ENCODE results near the gene ARHGEF12. TPM values are rescaled to one million over a fixed set of nuclear protein-coding genes. Genes with fewer than 3 reads are reported as not detected.

Gene ARHGEF12
- total and polyA plus RNA-seq, 2 experiments from 2014 or later, result 9.0 to 38.9 TPM

DNA sequence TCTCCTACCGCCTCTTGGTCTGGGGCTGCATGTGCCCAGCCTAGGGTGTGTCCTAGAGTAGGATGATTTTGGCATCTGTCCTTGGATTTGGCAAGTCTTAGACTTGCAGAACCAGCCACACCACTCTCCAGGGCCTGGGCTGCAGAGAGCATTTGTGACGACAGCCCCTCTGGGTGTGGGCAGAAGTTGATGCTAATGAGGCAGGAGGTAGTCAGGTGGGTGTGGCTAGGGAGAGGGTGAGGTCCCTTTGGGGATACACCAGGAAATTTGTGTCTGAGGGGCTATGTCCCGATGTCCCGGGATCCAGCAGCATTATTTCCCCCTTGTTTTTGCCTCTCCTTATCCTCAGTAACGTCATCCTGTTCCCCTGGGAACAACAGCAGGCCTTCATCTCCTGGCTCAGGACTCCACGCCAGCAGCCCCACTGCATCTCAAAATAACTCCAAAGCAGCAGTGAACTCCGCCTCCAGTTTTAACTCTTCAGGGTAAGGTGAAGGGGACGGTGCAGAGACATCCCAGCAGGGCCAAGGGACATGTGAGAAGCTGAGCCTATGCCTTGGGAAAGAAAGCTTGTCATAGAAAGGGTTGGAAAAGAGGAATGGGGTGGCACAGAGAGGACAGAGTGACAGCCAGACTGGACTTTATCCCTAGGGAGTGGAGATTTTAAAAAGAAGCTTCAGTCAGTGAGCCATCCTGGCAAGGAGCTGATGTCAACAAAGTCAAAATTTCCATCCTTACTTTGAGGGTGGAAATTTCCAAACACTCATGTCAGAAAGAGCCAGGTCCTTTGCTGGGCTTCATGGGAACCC is 19.1 kb upstream of the ARHGEF12 start:
- H3K36me3 Mint-ChIP-seq (ENCODE audit: low read depth), result no peaks in the 10 kb centered on the region
- DNase-seq (ENCODE audit: low spot score), result peak; percentile 74
- H3K4me1 ChIP-seq (ENCODE audit: insufficient read depth), result peaks cover 18% of the 10 kb centered on the region
- H3K27me3 Mint-ChIP-seq (ENCODE audit: insufficient read depth, low read depth, poor library complexity), result no peaks in the 10 kb centered on the region
- 0 out of 2 replicates have a peak overlapping the region, but pooled peaks have one; percentile 67 for H3K27ac Mint-ChIP-seq
- no peaks in the 10 kb centered on the region for H4K20me1 ChIP-seq (replicated peaks; ENCODE audit: insufficient read depth)
- peak overlapping the region; percentile 49 for H3K4me3 ChIP-seq
- no peaks in the 10 kb centered on the region for H3K9me2 ChIP-seq (ENCODE audit: insufficient read depth)
- H3K9me3 Mint-ChIP-seq, result no peaks in the 10 kb centered on the region
- H2AFZ ChIP-seq, result peak overlapping the region; percentile 97
- no peaks in the 10 kb centered on the region for H3K36me3 ChIP-seq (ENCODE audit: insufficient read depth)
- H3K4me3 Mint-ChIP-seq, result peak overlapping the region; percentile 59
- peak overlapping the region; percentile 75 for H3K4me2 ChIP-seq
- H3K27me3 ChIP-seq (ENCODE audit: insufficient read depth), result no peaks in the 10 kb centered on the region
- peaks cover 10% of the 10 kb centered on the region for H3K4me1 Mint-ChIP-seq
- H3F3A ChIP-seq (replicated peaks; ENCODE audit: low read depth), result no peaks in the 10 kb centered on the region
- no peak overlapping the region for H3K27ac ChIP-seq (ENCODE audit: low read depth)
- no peaks in the 10 kb centered on the region for H3K79me2 ChIP-seq (replicated peaks; ENCODE audit: insufficient read depth)
- ATAC-seq, result peak; percentile 96
- TF ChIP-seq, protein P1, sequence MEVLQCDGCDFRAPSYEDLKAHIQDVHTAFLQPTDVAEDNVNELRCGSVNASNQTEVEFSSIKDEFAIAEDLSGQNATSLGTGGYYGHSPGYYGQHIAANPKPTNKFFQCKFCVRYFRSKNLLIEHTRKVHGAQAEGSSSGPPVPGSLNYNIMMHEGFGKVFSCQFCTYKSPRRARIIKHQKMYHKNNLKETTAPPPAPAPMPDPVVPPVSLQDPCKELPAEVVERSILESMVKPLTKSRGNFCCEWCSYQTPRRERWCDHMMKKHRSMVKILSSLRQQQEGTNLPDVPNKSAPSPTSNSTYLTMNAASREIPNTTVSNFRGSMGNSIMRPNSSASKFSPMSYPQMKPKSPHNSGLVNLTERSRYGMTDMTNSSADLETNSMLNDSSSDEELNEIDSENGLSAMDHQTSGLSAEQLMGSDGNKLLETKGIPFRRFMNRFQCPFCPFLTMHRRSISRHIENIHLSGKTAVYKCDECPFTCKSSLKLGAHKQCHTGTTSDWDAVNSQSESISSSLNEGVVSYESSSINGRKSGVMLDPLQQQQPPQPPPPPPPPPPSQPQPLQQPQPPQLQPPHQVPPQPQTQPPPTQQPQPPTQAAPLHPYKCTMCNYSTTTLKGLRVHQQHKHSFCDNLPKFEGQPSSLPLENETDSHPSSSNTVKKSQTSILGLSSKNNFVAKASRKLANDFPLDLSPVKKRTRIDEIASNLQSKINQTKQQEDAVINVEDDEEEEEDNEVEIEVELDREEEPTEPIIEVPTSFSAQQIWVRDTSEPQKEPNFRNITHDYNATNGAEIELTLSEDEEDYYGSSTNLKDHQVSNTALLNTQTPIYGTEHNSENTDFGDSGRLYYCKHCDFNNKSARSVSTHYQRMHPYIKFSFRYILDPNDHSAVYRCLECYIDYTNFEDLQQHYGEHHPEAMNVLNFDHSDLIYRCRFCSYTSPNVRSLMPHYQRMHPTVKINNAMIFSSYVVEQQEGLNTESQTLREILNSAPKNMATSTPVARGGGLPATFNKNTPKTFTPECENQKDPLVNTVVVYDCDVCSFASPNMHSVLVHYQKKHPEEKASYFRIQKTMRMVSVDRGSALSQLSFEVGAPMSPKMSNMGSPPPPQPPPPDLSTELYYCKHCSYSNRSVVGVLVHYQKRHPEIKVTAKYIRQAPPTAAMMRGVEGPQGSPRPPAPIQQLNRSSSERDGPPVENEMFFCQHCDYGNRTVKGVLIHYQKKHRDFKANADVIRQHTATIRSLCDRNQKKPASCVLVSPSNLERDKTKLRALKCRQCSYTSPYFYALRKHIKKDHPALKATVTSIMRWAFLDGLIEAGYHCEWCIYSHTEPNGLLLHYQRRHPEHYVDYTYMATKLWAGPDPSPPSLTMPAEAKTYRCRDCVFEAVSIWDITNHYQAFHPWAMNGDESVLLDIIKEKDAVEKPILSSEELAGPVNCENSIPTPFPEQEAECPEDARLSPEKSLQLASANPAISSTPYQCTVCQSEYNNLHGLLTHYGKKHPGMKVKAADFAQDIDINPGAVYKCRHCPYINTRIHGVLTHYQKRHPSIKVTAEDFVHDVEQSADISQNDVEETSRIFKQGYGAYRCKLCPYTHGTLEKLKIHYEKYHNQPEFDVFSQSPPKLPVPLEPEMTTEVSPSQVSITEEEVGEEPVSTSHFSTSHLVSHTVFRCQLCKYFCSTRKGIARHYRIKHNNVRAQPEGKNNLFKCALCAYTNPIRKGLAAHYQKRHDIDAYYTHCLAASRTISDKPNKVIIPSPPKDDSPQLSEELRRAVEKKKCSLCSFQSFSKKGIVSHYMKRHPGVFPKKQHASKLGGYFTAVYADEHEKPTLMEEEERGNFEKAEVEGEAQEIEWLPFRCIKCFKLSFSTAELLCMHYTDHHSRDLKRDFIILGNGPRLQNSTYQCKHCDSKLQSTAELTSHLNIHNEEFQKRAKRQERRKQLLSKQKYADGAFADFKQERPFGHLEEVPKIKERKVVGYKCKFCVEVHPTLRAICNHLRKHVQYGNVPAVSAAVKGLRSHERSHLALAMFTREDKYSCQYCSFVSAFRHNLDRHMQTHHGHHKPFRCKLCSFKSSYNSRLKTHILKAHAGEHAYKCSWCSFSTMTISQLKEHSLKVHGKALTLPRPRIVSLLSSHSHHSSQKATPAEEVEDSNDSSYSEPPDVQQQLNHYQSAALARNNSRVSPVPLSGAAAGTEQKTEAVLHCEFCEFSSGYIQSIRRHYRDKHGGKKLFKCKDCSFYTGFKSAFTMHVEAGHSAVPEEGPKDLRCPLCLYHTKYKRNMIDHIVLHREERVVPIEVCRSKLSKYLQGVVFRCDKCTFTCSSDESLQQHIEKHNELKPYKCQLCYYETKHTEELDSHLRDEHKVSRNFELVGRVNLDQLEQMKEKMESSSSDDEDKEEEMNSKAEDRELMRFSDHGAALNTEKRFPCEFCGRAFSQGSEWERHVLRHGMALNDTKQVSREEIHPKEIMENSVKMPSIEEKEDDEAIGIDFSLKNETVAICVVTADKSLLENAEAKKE (CRISPR knock-in tag; IDR thresholded peaks at IDR 0.05), result no peak
- no peak for TF ChIP-seq JUNB (IDR thresholded peaks at IDR 0.05; ENCODE audit: unreplicated experiment)
- TF ChIP-seq, protein P2, sequence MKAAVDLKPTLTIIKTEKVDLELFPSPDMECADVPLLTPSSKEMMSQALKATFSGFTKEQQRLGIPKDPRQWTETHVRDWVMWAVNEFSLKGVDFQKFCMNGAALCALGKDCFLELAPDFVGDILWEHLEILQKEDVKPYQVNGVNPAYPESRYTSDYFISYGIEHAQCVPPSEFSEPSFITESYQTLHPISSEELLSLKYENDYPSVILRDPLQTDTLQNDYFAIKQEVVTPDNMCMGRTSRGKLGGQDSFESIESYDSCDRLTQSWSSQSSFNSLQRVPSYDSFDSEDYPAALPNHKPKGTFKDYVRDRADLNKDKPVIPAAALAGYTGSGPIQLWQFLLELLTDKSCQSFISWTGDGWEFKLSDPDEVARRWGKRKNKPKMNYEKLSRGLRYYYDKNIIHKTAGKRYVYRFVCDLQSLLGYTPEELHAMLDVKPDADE (IDR thresholded peaks at IDR 0.05), result no peak
